Activated T-helper 1 cell treated with anti-CD3 and anti-CD28 coated beads, Interleukin-2, amount 50 U/mL, for 16 hours (primary cell): ENCODE measurements around the gene SIX5.

Experiments used
- DNase-seq, 2 donors: peaks; one replicate each; pipeline ENCODE4 v3.0.0-alpha.2; 2020; ENCODE audit warnings: low read depth in 1 of 2, low spot score in 1 of 2

Gene SIX5

DNA sequence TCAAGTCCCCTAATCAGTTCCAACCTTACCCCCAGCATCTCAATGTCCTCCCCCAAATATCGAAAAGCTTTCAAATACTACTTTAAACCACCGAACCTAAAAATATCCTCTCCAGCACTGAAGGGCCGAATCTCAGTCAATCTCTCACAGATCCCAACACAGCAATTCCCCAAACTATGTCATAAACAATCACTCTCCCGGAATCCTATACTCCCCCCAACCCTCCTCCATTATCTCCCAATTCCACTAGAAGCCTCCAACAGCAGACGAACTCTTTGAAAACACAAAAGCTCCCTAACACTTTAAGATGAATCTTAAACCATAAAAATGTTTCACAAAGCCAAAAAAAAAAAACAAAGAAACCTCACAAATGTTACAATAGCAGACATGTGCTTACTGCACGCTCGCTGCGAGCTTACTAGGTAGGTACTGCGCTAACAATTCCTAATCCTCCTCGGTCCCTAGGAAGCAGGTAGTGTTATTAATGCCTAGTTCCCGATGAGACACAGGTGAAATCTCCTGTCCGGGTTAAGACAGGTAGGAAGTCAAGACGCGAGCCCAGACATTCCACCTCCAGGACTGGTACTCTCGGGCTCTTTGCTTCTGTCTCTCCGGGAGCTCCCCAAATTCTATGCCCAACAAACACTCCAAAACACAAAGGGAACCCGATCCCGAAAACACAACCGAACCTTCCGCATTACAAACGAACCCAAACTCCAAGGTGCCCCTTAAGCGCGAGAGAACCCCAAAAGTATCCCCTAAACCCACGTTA lies 52.5 kb downstream of the SIX5 start:
- DNase-seq = no peak

DNA sequence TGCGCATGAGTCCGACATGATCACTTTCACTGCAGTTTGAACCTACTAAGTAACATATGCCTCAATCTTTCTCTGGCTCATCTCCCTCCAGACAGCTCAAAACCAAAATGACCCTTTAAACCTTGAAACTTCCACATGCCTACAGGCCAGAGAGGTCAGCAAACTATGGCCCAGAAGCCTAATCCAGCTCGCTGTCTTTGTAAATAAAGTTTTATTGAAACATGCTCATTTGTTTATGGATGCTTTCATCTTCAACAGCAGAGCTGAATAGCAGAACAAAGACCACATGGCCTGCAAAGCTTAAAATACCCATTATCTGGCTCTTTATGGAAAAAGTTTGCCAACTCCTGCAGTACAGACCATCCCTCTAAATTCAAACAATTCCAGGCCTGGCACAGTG lies 53.9 kb downstream of the SIX5 start:
- no peak for DNase-seq
